Parathyroid adenoma (tissue), 2 donors: ENCODE data around the gene OPCML.

Experiments
- H2AFZ ChIP-seq: fragments of 300-600 bp; sonication (generic); one replicate; pipeline ENCODE4 v1.7.0; 2017; ENCODE audit warnings: antibody characterized with exemption, mild to moderate bottlenecking
- H3K27ac ChIP-seq: fragments of 300-600 bp; sonication (generic); one replicate; pipeline ENCODE4 v1.7.0; 2017
- H3K27me3 ChIP-seq: fragments of 300-600 bp; sonication (generic); one replicate; pipeline ENCODE4 v1.7.0; 2017; ENCODE audit warnings: low read length; ENCODE audit not compliant: control insufficient read depth, insufficient read depth
- H3K36me3 ChIP-seq: fragments of 300-600 bp; sonication (generic); one replicate; pipeline ENCODE4 v1.7.0; 2017; ENCODE audit warnings: low read length; ENCODE audit not compliant: control insufficient read depth, insufficient read depth
- H3K4me1 ChIP-seq: fragments of 300-600 bp; sonication (generic); one replicate; pipeline ENCODE4 v1.7.0; 2017; ENCODE audit warnings: control low read depth
- H3K4me2 ChIP-seq: fragments of 300-600 bp; sonication (generic); one replicate; pipeline ENCODE4 v1.7.0; 2017; ENCODE audit warnings: low read length
- H3K4me3 ChIP-seq: fragments of 300-600 bp; sonication (generic); one replicate; pipeline ENCODE4 v1.7.0; 2017; ENCODE audit warnings: low read depth, low read length
- H3K79me2 ChIP-seq: fragments of 300-600 bp; sonication (generic); one replicate; pipeline ENCODE4 v1.7.0; 2017; ENCODE audit warnings: control low read depth
- H3K9ac ChIP-seq: fragments of 300-600 bp; sonication (generic); one replicate; pipeline ENCODE4 v1.7.0; 2017; ENCODE audit warnings: mild to moderate bottlenecking
- H3K9me3 ChIP-seq: fragments of 300-600 bp; sonication (generic); one replicate; pipeline ENCODE4 v1.7.0; 2017; ENCODE audit warnings: low read length; ENCODE audit not compliant: control insufficient read depth
- TF ChIP-seq, protein P1 (sequence below): fragments of 300-600 bp; sonication (generic); IDR thresholded peaks from one replicate; pipeline ENCODE4 v1.7.0; 2017; ENCODE audit warnings: antibody characterized with exemption, mild to moderate bottlenecking
- donor health status: primary hyperparathyroidism.

Gene OPCML

GRCh38 chr11:133040289-133040900, 491.9 kb downstream of the OPCML start:
- Histone ChIP-seq H3K36me3 (no peaks in the 10 kb centered on the region), H3K27ac (no peak overlapping the region), H3K27me3 (no peaks in the 10 kb centered on the region), H3K4me1 (no peaks in the 10 kb centered on the region), H3K4me3 (no peak overlapping the region), H3K9me3 (no peaks in the 10 kb centered on the region), H3K4me2 (no peak overlapping the region), H2AFZ (no peak overlapping the region), H3K79me2 (no peaks in the 10 kb centered on the region), H3K9ac (no peak overlapping the region)
- TF ChIP-seq, protein P1, sequence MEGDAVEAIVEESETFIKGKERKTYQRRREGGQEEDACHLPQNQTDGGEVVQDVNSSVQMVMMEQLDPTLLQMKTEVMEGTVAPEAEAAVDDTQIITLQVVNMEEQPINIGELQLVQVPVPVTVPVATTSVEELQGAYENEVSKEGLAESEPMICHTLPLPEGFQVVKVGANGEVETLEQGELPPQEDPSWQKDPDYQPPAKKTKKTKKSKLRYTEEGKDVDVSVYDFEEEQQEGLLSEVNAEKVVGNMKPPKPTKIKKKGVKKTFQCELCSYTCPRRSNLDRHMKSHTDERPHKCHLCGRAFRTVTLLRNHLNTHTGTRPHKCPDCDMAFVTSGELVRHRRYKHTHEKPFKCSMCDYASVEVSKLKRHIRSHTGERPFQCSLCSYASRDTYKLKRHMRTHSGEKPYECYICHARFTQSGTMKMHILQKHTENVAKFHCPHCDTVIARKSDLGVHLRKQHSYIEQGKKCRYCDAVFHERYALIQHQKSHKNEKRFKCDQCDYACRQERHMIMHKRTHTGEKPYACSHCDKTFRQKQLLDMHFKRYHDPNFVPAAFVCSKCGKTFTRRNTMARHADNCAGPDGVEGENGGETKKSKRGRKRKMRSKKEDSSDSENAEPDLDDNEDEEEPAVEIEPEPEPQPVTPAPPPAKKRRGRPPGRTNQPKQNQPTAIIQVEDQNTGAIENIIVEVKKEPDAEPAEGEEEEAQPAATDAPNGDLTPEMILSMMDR = no peak

DNA sequence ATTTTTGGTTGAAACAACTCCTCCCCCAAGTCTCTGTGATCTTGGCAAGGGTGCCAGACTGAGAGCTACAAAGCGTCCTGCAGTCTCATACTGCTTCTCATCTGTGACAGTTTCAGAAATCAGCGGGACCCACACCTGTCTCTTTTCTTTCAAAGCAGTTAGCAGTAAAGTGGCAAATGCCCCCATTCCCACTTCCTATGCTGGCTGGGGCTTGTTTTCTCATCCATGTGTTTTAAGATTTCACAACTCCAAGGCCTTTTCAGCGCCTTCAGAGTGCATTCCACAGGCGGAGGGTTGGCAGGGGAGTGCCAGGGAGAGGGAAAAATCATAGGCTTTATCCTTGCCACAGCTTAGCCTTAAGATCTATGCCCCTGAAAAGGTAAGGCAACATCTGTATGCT, 493.5 kb downstream of the OPCML start:
- Histone ChIP-seq H3K27ac (no peak overlapping the region), H2AFZ (no peak overlapping the region), H3K36me3 (no peaks in the 10 kb centered on the region), H3K4me1 (no peaks in the 10 kb centered on the region), H3K27me3 (no peaks in the 10 kb centered on the region), H3K9me3 (no peaks in the 10 kb centered on the region), H3K79me2 (no peaks in the 10 kb centered on the region), H3K4me3 (no peak overlapping the region), H3K9ac (no peak overlapping the region), H3K4me2 (no peak overlapping the region)
- TF ChIP-seq, protein P1 = no peak

DNA sequence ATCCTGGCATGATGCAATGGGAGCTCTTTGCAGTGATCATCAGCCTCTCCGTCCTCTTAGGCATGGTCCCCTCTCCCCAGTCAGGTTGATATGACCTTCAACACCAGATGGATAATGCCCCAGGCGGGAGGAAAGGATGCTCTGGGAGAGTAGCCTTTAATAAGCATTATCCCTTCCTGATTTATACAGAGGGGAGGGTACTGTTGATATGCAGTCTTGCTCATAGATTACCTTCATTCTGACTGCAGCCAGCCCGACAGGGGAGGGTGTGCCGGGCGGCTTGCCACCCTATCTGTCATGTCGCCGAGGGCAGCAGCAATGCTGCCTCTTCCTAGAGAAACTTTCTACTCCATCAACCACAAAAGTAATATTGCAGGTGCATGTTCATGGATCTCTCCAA, 497.4 kb downstream of the OPCML start:
- Histone ChIP-seq H3K9me3 (no peaks in the 10 kb centered on the region), H3K27ac (no peak overlapping the region), H3K27me3 (no peaks in the 10 kb centered on the region), H3K9ac (no peak overlapping the region), H3K79me2 (no peaks in the 10 kb centered on the region), H3K4me2 (no peak overlapping the region), H3K4me3 (no peak overlapping the region), H3K36me3 (no peaks in the 10 kb centered on the region), H2AFZ (no peak overlapping the region), H3K4me1 (no peaks in the 10 kb centered on the region)
- TF ChIP-seq, protein P1 = no peak

- Histone ChIP-seq H3K4me1 (no peaks in the 10 kb centered on the region), H2AFZ (no peak overlapping the region), H3K9me3 (no peaks in the 10 kb centered on the region), H3K27ac (no peak overlapping the region), H3K79me2 (no peaks in the 10 kb centered on the region), H3K4me2 (no peak overlapping the region), H3K9ac (no peak overlapping the region), H3K4me3 (no peak overlapping the region), H3K36me3 (no peaks in the 10 kb centered on the region), H3K27me3 (no peaks in the 10 kb centered on the region)
- TF ChIP-seq, protein P1 = no peak
Observed at GRCh38 chr11:133029107-133029506, 503.2 kb downstream of the OPCML start.

GRCh38 chr11:133026952-133027351, 505.3 kb downstream of the OPCML start:
- H3K27ac ChIP-seq = no peak overlapping the region
- H3K27me3 ChIP-seq = no peaks in the 10 kb centered on the region
- H3K9ac ChIP-seq = no peak overlapping the region

More at GRCh38 chr11:133026952-133027351, 505.3 kb downstream of the OPCML start:
- Histone ChIP-seq H3K79me2 (no peaks in the 10 kb centered on the region), H2AFZ (no peak overlapping the region), H3K4me3 (no peak overlapping the region), H3K9me3 (no peaks in the 10 kb centered on the region), H3K4me2 (no peak overlapping the region), H3K4me1 (no peaks in the 10 kb centered on the region), H3K36me3 (no peaks in the 10 kb centered on the region)
- TF ChIP-seq, protein P1 = no peak
